ENCODE measurements around the gene SORL1.
A peak's percentile ranks its signal among the peaks of the same experiment; 100 is the strongest.
"Not testable (repeated sequence)": the region's sequence is repeated elsewhere in the genome, so short reads cannot be mapped to it uniquely, and the experiment has no call there.

The SORL1 gene

GRCh38 chr11:121451986-121452608 is at the start of gene SORL1:
Gene SORL1 (plus strand): TSS chr11:121452314. CDS start chr11:121452332, 18 bp downstream.
- DNase-seq (ENCODE audit: low read depth in 2 of 2) = no peak

- no peak for DNase-seq (ENCODE audit: low read depth in 2 of 2)
These were observed 46.5 kb upstream of the SORL1 start for GRCh38 chr11:121405646-121406045.

DNA sequence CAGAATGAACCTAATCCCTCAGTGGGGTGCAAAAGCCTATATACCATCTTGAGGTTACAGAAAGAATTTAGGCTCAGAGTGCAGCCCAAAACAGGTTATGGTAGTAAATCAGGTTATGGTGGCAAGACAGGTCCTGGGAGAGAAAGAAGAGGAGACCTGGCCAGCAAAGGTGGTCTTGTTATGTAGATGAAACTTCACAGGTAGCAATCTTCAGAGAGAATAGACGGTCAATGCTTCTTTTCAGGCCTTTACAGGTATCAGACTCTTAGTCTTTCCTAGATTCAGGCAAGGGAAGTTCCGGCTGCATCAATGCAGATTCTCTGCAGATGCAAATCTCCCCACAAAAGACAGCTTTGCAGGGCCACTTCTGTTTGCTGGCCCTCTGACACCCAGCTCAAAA is 45.8 kb upstream of the SORL1 start:
- DNase-seq (ENCODE audit: low read depth in 2 of 2) = no peak

DNA sequence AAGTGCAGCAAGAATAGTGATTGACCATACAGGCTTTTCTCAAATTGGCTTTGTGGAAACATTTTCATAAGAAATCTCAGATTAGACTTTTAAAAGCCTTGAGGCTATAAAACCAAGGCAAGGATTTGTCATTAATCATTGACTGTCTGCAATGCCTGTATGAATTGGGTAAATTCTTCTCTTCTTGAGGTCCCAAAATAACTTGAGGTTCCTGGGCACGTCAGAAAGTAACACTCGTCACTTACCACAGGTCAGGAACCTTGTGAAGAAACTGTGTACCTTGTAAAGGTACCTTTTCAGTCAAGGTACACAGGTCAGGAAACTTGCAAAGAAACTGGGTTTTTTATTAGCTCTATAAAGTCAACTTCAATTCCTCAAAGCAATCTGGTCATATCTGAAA is 43.3 kb upstream of the SORL1 start:
- no peak for DNase-seq (ENCODE audit: low read depth in 2 of 2)

GRCh38 chr11:121410041-121410440 is 42.1 kb upstream of the SORL1 start:
- not testable (repeated sequence) for DNase-seq (ENCODE audit: low read depth in 2 of 2)

GRCh38 chr11:121411330-121411729 is 40.8 kb upstream of the SORL1 start:
- DNase-seq (ENCODE audit: low read depth in 2 of 2) = not testable (repeated sequence)

- no peak for DNase-seq (ENCODE audit: low read depth in 2 of 2)
These were observed 40.0 kb upstream of the SORL1 start for GRCh38 chr11:121412000-121412587.

DNA sequence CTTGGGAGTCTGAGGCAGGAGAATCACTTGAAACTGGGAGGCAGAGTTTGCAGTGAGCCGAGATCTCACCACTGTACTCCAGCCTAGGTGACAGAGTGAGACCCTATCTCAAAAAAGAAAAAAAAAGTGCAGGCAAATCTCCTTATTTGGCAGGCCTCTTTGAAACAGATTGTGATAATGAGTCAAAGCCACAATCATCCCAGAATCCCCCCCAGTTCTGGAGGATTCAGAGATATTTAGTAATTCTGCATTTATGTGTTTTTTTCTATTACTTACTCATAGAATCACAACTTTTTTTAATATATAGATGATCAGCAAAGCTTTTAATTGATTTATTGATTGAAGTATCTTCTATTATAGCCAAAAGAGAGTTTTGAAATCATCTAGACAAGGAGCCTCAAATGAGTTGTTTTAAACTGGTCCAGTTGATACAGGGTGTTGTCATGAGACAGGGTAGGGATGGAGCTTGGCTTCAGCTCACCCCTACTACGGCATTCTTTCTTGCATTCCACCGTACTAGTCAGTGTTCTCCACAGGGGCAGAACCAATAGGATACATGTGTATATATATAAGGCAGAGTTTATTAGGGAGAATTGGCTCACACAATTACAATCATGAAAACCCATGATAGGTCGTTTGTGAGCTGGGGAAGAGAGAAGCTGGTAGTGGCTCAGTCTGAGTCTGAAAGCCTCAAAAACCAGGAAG is 39.3 kb upstream of the SORL1 start:
- DNase-seq (ENCODE audit: low read depth in 2 of 2) = peak; percentile 31 to 37

DNA sequence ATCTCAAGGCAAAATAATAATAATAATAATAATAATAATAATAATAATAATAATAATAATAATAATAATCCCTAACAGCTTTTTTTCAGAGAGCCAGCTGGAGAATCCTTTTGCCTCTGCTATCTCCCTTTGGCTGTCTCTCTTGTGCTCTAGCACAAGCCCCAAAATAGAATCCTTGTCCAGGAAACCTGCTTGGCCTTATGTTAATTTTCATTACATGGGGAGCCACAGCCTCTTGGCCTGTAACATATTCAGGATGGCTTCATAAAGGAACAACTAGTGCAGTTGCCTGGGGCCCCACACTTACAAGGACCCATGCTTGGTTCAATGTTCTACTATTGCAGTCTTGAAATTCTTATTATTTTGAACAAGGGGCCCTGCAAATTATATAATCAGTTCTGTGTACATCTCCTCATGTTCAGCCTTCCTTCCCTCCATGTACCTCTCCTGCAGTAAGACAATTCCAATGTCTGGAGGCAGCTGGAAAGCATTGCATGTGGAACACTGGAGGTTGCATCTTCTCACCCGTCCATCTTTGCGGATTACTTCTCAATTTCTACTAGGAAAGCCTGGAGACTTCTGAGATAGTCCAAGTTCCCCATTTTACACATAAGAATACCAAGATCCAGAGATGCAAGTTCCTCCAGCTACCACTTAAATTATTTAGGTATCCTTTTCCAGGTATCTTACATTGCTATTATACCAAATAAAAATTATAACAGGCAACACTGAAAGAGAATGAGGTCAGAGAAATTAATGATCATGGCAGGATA is 37.8 kb upstream of the SORL1 start:
- DNase-seq (ENCODE audit: low read depth in 2 of 2) = no peak

- peak; percentile 8 to 17 for DNase-seq (ENCODE audit: low read depth in 2 of 2)
These were observed 36.3 kb upstream of the SORL1 start for GRCh38 chr11:121415856-121416255.

DNA sequence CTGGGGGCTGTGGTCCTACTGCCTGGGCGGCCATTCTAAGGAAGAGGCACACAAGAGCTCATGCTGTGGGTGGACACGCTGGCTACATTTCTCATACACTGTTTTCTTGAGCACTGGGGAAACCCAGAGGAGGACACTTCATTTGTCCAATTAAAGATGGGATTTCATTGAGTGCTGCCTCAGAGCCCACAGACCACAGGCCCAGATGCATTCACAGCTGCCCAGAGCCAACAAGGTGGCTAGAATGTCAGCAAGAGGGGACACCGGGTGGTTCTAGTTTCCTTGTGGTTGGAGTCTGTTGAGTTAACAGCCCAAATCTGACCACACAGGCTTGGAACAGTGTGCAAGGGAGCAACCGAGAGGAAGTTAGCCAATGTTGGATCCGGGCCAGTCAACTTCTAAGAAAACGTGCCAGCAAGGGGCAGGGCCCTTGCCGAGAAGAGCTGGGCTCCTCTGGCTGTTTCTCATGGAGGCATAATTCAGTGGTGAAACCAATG is 35.0 kb upstream of the SORL1 start:
- peak; percentile 89 to 90 for DNase-seq (ENCODE audit: low read depth in 2 of 2)

DNA sequence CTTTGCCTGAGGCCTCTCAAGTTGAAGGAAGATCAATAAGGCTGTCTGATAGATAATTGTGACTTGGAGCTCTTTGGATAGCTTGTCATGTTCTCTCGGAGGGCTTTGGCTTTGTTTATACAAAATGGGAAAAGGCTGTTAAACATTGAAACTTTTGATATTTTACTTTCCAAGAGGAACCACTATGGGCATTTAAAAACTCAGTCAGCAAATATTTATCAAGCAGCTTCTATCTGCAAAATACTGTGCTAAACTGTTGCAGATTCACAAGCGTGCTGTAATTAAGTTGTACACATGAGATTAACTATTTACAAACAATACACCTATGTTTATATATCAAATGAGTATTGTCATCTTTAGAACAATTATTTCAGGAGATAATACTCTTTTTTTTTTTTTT is 34.5 kb upstream of the SORL1 start:
- no peak for DNase-seq (ENCODE audit: low read depth in 2 of 2)

DNA sequence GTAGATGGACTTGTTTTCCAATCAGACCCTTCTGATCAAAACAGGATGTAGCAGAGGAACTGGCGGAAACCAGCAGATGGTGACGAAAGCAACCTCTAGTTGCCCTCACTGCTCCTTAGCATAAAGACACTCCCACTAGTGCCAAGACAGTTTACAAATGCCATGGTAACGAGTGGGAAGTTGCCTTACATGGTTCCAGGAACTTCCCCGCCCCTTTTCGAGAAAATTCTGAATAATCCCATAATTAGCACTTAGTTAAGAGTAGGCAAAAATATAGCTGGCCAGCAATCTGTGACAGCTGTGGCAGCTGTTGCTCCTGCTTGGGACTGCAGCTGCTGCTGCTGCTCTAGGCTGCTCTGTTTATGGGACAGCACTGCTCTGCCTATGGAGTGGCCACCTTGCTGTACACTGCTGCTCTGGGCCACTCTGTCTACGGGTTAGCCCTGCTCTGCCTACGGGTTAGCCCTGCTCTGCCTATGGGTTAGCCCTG is 33.4 kb upstream of the SORL1 start:
- no peak for DNase-seq (ENCODE audit: low read depth in 2 of 2)

DNA sequence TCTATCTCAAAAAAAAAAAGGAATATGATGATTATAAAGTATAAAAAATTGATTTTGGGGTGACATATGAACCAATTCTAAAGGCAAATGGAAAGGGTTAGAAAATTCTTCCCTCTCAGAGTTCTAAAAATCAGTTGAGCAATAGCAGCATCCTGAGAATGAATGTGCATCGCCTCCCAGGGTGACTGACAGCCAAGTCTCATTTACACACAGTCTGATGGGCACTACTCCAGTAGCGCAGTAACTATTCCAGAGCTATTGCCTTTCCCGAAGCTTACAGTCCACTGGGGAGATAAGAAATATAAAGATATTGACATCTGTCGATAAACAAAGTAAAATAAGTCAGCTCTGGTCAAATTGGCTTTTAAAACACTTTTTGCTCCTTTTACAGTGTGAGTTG is 32.3 kb upstream of the SORL1 start:
- no peak for DNase-seq (ENCODE audit: low read depth in 2 of 2)

DNA sequence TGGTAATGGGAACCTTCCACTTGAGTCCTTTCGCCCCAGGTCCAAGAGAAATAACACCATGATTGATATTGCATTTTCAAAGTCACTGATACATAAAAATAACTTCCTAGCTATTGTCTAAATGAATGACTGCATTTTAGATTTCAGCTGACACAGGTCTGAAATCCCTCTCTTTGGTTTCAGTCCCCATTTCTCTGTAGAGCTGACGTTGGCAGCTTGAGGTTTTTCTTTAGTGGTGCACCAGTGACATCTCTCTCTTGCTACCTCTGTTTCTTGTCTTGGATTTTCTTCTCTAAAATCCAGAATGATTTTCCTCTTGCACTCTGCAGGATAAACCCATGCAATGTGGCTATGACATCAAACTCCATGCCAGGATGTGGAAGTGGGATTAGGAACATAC is 31.7 kb upstream of the SORL1 start:
- DNase-seq (ENCODE audit: low read depth in 2 of 2) = no peak

DNA sequence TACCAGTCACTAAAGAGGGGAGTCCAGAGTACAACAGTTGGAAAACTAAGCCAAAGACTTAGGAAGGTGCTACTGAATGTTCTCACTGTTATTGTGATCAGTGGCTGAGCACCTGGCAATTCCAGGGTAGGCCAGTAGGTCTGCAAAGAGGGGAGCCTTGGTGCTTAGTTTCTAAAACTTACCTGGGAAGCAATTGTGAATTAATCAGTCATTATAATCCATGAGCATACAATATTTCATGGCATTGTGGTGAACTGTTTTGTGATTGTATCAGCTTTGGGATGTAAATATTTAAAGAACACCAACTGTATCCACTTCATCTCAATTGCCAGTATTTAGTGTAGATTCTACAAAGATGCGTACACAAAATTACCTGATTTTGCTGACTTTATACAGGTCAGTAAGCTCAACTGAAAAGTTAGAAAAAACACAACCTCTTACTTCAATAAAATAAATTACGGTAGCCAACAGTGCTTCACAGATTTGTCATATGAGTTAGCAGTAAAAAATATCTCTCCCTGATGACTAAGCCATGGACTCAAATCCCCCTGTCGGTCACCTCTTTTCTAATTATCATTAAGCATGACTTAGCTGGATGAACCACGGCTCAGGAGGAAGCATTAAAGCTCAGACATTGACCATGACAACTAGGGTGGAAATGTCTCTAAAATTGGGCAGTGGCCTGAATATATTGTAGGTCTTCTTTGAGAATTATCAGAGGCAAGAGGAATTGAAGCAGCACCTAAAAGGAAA is 30.8 kb upstream of the SORL1 start:
- DNase-seq (ENCODE audit: low read depth in 2 of 2) = no peak

- DNase-seq (ENCODE audit: low read depth in 2 of 2) = no peak
These were observed 29.4 kb upstream of the SORL1 start for GRCh38 chr11:121422675-121423074.

DNA sequence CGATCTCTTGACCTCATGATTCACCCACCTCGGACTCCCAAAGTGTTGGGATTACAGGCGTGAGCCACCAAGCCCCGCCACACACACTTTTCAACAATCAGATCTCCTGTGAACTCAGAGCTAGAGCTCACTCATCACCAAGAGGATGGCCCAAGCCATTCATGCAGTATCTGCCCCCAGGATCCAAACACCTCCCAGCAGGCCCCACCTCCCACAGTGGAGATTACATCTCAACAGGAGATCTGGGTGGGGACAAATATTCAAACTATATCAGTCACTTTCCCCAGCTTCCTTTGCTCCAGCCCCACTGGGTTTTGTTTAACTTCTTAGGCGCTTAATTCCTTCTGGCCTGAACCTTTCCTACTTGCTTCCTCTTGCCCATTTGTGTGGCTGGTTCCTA is 26.3 kb upstream of the SORL1 start:
- no peak for DNase-seq (ENCODE audit: low read depth in 2 of 2)

GRCh38 chr11:121426476-121427399 is 25.4 kb upstream of the SORL1 start:
- no peak for DNase-seq (ENCODE audit: low read depth in 2 of 2)

GRCh38 chr11:121427400-121427744 is 24.7 kb upstream of the SORL1 start:
- no peak for DNase-seq (ENCODE audit: low read depth in 2 of 2)

All from fibroblast of skin of left quadriceps (primary cell).